Measurements from ENCODE around the gene CLSTN2.

The CLSTN2 gene

GRCh38 chr3:140053794-140054193 is 118.8 kb downstream of the CLSTN2 start:
- no peak for DNase-seq

GRCh38 chr3:140055092-140055791 is 120.3 kb downstream of the CLSTN2 start:
- DNase-seq, result no peak

GRCh38 chr3:140056047-140056446 is 121.1 kb downstream of the CLSTN2 start:
- no peak for DNase-seq

- DNase-seq, result no peak
Observed at GRCh38 chr3:140061211-140061610, 126.2 kb downstream of the CLSTN2 start.

GRCh38 chr3:140062461-140062860 is 127.5 kb downstream of the CLSTN2 start:
- no peak for DNase-seq

- DNase-seq, result no peak
Observed at GRCh38 chr3:140067487-140067886, 132.5 kb downstream of the CLSTN2 start.

- DNase-seq, result no peak
Observed at GRCh38 chr3:140068494-140069017, 133.6 kb downstream of the CLSTN2 start.

GRCh38 chr3:140073278-140074045 is 138.5 kb downstream of the CLSTN2 start:
- DNase-seq, result no peak

GRCh38 chr3:140076552-140076951 is 141.6 kb downstream of the CLSTN2 start:
- no peak for DNase-seq

- no peak for DNase-seq
Observed at GRCh38 chr3:140077406-140077805, 142.4 kb downstream of the CLSTN2 start.

- no peak for DNase-seq
Observed at GRCh38 chr3:140078343-140078742, 143.4 kb downstream of the CLSTN2 start.

GRCh38 chr3:140078940-140079339 is 144.0 kb downstream of the CLSTN2 start:
- no peak for DNase-seq

GRCh38 chr3:140081887-140082286 is 146.9 kb downstream of the CLSTN2 start:
- DNase-seq, result no peak

GRCh38 chr3:140085001-140085400 is 150.0 kb downstream of the CLSTN2 start:
- no peak for DNase-seq

- no peak for DNase-seq
Observed at GRCh38 chr3:140086642-140087041, 151.7 kb downstream of the CLSTN2 start.

GRCh38 chr3:140088058-140088457 is 153.1 kb downstream of the CLSTN2 start:
- no peak for DNase-seq

- no peak for DNase-seq
Observed at GRCh38 chr3:140088513-140088912, 153.5 kb downstream of the CLSTN2 start.

GRCh38 chr3:140089403-140090072 is 154.6 kb downstream of the CLSTN2 start:
- DNase-seq, result no peak

- DNase-seq, result no peak
Observed at GRCh38 chr3:140091143-140091542, 156.2 kb downstream of the CLSTN2 start.

GRCh38 chr3:140092848-140093536 is 158.0 kb downstream of the CLSTN2 start:
- DNase-seq, result no peak

GRCh38 chr3:140093742-140094141 is 158.8 kb downstream of the CLSTN2 start:
- no peak for DNase-seq

GRCh38 chr3:140094487-140094886 is 159.5 kb downstream of the CLSTN2 start:
- DNase-seq, result no peak

- DNase-seq, result no peak
Observed at GRCh38 chr3:140096037-140096436, 161.1 kb downstream of the CLSTN2 start.
